ENCODE data around the gene PRR27. TPM values are rescaled to one million over a fixed set of nuclear protein-coding genes. Genes with fewer than 3 reads are reported as not detected.
A peak's percentile ranks its signal among the peaks of the same experiment; 100 is the strongest.
"Not testable (repeated sequence)": the region's sequence is repeated elsewhere in the genome, so short reads cannot be mapped to it uniquely, and the experiment has no call there.

PRR27 gene
- total RNA-seq, 2 donors from 2014 or later: not detected

DNA sequence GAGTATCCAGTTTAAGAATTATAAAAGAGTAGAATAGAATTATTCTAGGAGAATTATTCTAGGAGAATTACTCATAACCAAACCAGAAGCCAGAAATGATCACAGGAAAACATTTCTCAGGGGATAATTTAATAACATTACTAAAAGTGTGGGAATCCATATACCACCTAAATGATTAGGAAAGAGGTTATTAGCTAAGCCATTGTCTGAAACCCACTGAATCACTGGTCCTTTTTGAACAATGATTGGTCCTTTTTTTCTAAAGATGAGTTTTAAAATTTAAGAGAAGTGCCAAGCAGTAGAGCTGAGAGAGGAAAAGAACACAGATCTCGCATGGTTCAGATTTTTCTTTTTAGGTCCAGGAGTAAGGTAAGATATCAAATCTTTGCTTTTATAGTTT is 41.4 kb downstream of the PRR27 start, which contains the start of gene ODAM:
ODAM (plus strand) TSS at position 301 of the 400 bp plus-strand sequence. CDS start 819 bp downstream, outside the sequence.
- ATAC-seq: no peak
- no peak for DNase-seq
- intact Hi-C loops (cut with DNase I, micrococcal nuclease): no loop called here

DNA sequence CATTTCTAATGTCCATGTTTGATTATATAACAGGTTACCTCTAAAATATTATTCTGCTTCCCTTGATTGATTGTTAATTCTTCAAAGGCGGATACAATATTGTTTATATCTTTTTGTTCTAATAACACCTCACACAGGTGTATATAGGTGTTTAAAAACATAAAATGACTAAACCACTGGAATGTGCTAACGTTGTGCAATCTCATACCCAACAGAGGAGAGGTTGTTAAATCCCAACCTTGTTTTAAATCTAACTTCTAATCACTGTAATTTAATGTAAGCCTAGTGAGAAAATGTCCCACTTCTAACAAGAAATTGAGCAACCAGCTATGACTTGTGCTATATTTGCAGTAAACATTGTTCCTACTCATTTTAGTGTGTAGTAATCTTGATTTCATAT is 42.8 kb downstream of the PRR27 start:
- DNase-seq: no peak
- no peak for ATAC-seq
- intact Hi-C loops (cut with DNase I, micrococcal nuclease): no loop called here

- intact Hi-C loops (cut with DNase I, micrococcal nuclease): no loop called here
- ATAC-seq (peak; percentile 77), DNase-seq (peak; percentile 11 to 27)
Observed at GRCh38 chr4:70197842-70198241, 43.8 kb downstream of the PRR27 start.

GRCh38 chr4:70203601-70204000 is 49.6 kb downstream of the PRR27 start:
- intact Hi-C loops (cut with DNase I, micrococcal nuclease): no loop called here
- DNase-seq (no peak), ATAC-seq (no peak)

DNA sequence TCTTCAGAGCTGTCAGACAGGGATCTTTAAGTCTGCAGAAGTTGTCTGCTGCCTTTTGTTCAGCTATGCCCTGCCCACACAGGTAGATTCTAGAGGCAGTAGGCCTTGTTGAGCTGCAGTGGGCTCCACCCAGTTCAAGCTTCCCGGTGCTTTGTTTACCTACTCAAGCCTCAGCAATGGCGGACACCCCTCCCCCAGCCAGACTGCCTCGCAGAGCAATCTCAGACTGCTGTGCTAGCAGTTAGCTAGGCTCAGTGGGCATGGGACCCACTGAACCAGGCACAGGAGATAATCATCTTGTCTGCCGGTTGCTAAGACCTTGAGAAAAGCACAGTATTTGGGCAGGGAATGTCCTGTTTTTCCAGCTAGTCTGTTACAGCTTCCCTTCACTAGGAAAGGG is 58.7 kb downstream of the PRR27 start:
- DNase-seq; intact Hi-C loops (cut with DNase I, micrococcal nuclease); ATAC-seq: not testable (repeated sequence)

Other genes with a start within 250 kb of the PRR27 start
- gene CSN1S1, start 223.2 kb upstream of the PRR27 start, total RNA-seq: not detected
- gene CSN2, start 188.5 kb upstream of the PRR27 start, total RNA-seq: not detected
- not detected for gene STATH, start 158.3 kb upstream of the PRR27 start, total RNA-seq
- not detected for gene HTN3, start 125.8 kb upstream of the PRR27 start, total RNA-seq
- gene HTN1, start 103.8 kb upstream of the PRR27 start, total RNA-seq: not detected
- gene ODAM, start 41.5 kb downstream of the PRR27 start, total RNA-seq: not detected
- not detected for gene FDCSP, start 71.9 kb downstream of the PRR27 start, total RNA-seq
- gene CSN3, start 88.4 kb downstream of the PRR27 start, total RNA-seq: not detected
- gene CABS1, start 180.7 kb downstream of the PRR27 start, total RNA-seq: not detected
- not detected for gene SMR3A, start 206.5 kb downstream of the PRR27 start, total RNA-seq
- gene SMR3B, start 228.9 kb downstream of the PRR27 start, total RNA-seq: not detected
- gene OPRPN, start 243.7 kb downstream of the PRR27 start, total RNA-seq: not detected